Measurements from ENCODE around the gene PTPRN2.

PTPRN2 gene

GRCh38 chr7:157753713-157754415, 833.8 kb downstream of the PTPRN2 start:
- peaks cover 22% of the 10 kb centered on the region for H3K4me1 Mint-ChIP-seq
- no peaks in the 10 kb centered on the region for H3K36me3 Mint-ChIP-seq (ENCODE audit: low read depth)
- peaks cover 9% of the 10 kb centered on the region for H3K27me3 Mint-ChIP-seq (ENCODE audit: low read depth, poor library complexity)
- H3K4me3 Mint-ChIP-seq, result no peak overlapping the region
- H3K9me3 Mint-ChIP-seq, result no peaks in the 10 kb centered on the region
- no peak overlapping the region for H3K27ac Mint-ChIP-seq
- DNase-seq, result no peak
- TF ChIP-seq CTCF (IDR thresholded peaks at IDR 0.05), result no peak

GRCh38 chr7:157752832-157753291, 834.8 kb downstream of the PTPRN2 start:
- DNase-seq, result no peak
- H3K27ac Mint-ChIP-seq, result no peak overlapping the region
- peaks cover 22% of the 10 kb centered on the region for H3K4me1 Mint-ChIP-seq
- H3K4me3 Mint-ChIP-seq, result no peak overlapping the region
- TF ChIP-seq CTCF (IDR thresholded peaks at IDR 0.05), result no peak
- H3K9me3 Mint-ChIP-seq, result no peaks in the 10 kb centered on the region
- no peaks in the 10 kb centered on the region for H3K36me3 Mint-ChIP-seq (ENCODE audit: low read depth)
- H3K27me3 Mint-ChIP-seq (ENCODE audit: low read depth, poor library complexity), result peaks cover 11% of the 10 kb centered on the region

- DNase-seq, result no peak
- Mint-ChIP-seq H3K36me3 (ENCODE audit: low read depth) (no peaks in the 10 kb centered on the region), H3K4me1 (peaks cover 20% of the 10 kb centered on the region), H3K27ac (no peak overlapping the region), H3K27me3 (ENCODE audit: low read depth, poor library complexity) (peaks cover 14% of the 10 kb centered on the region), H3K4me3 (no peak overlapping the region), H3K9me3 (no peaks in the 10 kb centered on the region)
- no peak for TF ChIP-seq CTCF (IDR thresholded peaks at IDR 0.05)
Observed at GRCh38 chr7:157751951-157752673, 835.5 kb downstream of the PTPRN2 start.

- Mint-ChIP-seq H3K27me3 (ENCODE audit: low read depth, poor library complexity) (peaks cover 14% of the 10 kb centered on the region), H3K36me3 (ENCODE audit: low read depth) (no peaks in the 10 kb centered on the region), H3K27ac (peak overlapping the region; percentile 39), H3K9me3 (no peaks in the 10 kb centered on the region), H3K4me1 (peaks cover 15% of the 10 kb centered on the region), H3K4me3 (no peak overlapping the region)
- no peak for TF ChIP-seq CTCF (IDR thresholded peaks at IDR 0.05)
- no peak for DNase-seq
Observed at GRCh38 chr7:157751406-157751805, 836.2 kb downstream of the PTPRN2 start.

GRCh38 chr7:157750291-157750690, 837.3 kb downstream of the PTPRN2 start:
- TF ChIP-seq CTCF (IDR thresholded peaks at IDR 0.05), result no peak
- no peaks in the 10 kb centered on the region for H3K36me3 Mint-ChIP-seq (ENCODE audit: low read depth)
- H3K4me1 Mint-ChIP-seq, result peaks cover 15% of the 10 kb centered on the region
- no peak for DNase-seq
- no peaks in the 10 kb centered on the region for H3K9me3 Mint-ChIP-seq
- no peak overlapping the region for H3K4me3 Mint-ChIP-seq
- H3K27ac Mint-ChIP-seq, result no peak overlapping the region
- peaks cover 14% of the 10 kb centered on the region for H3K27me3 Mint-ChIP-seq (ENCODE audit: low read depth, poor library complexity)

Data from nephron progenitor cell (in vitro differentiated cells).